IMR-90 (cell line): Measurements from ENCODE around the gene FAM120A. TPM values are rescaled to one million over a fixed set of nuclear protein-coding genes. Genes with fewer than 3 reads are reported as not detected.

Experiments used
- ATAC-seq: fragments of 200-7000 bp; cut with Tn5 transposase; 2 replicates; pipeline ENCODE4 v1.9.1; 2020; ENCODE audit warnings: low read depth, mild to moderate bottlenecking, moderate library complexity
- BruUV-seq: library from RNA; stranded (reverse); fragments of 400-500 nt; replicated peaks from 2 replicates; lab custom pipeline; 2021; lab: Mats Ljungman, UMichigan
- CTCF ChIA-PET: fragments of 300-600 bp; formaldehyde crosslinking; extraction: SDS; loops from one replicate; lab custom pipeline; 2021; ENCODE audit warnings: antibody characterized with exemption; lab: Yijun Ruan, JAX
- POLR2A ChIA-PET: fragments of 300-600 bp; sonication (Branson Sonifier 250); formaldehyde crosslinking; loops from one replicate; lab custom pipeline; 2022; ENCODE audit warnings: antibody characterized with exemption; ENCODE audit not compliant: unreplicated experiment; lab: Charles Lee
- DNase-seq: peaks from one replicate; pipeline ENCODE4 v3.0.0; 2013
- H2AFZ ChIP-seq: replicated peaks from 2 replicates; pipeline ENCODE3; 2013; ENCODE audit warnings: low read length, mild to moderate bottlenecking; ENCODE audit not compliant: poor library complexity
- H2AK5ac ChIP-seq: 2 replicates; pipeline ENCODE4 v1.6.1; 2013; ENCODE audit warnings: low read depth, low read length, inconsistent platforms
- H2AK9ac ChIP-seq: replicated peaks from 2 replicates; pipeline ENCODE3; 2013; ENCODE audit warnings: mild to moderate bottlenecking, low read depth, low read length, moderate library complexity; ENCODE audit not compliant: poor library complexity
- H2BK120ac ChIP-seq: 2 replicates; pipeline ENCODE4 v1.6.1; 2013; ENCODE audit warnings: low read depth, low read length, inconsistent platforms
- H2BK15ac ChIP-seq: 3 replicates; pipeline ENCODE4 v1.6.1; 2013; ENCODE audit warnings: low read depth, low read length, inconsistent platforms
- H2BK20ac ChIP-seq: 2 replicates; pipeline ENCODE4 v1.6.1; 2013; ENCODE audit warnings: low read depth, mild to moderate bottlenecking, inconsistent platforms, low read length, moderate library complexity
- H2BK5ac ChIP-seq: 2 replicates; pipeline ENCODE4 v1.6.1; 2013; ENCODE audit warnings: mild to moderate bottlenecking, low read depth, low read length, inconsistent platforms; ENCODE audit not compliant: poor library complexity, severe bottlenecking
- H3K14ac ChIP-seq: replicated peaks from 2 replicates; pipeline ENCODE4 v1.6.1; 2013; ENCODE audit warnings: low read depth, low read length, inconsistent platforms
- H3K18ac ChIP-seq: 2 replicates; pipeline ENCODE4 v1.6.1; 2013; ENCODE audit warnings: low read depth, low read length, control low read depth
- H3K23ac ChIP-seq: 2 replicates; pipeline ENCODE4 v1.6.1; 2013; ENCODE audit warnings: low read depth, low read length, inconsistent platforms
- H3K27ac ChIP-seq: 2 replicates; pipeline ENCODE4 v1.5.1; 2013; ENCODE audit warnings: mild to moderate bottlenecking, control low read depth, low read length; ENCODE audit not compliant: insufficient read depth
- H3K27me3 ChIP-seq: 2 replicates; pipeline ENCODE4 v1.6.1; 2013; ENCODE audit warnings: low read length; ENCODE audit not compliant: control insufficient read depth, insufficient read depth
- H3K36me3 ChIP-seq: 2 replicates; pipeline ENCODE4 v1.6.1; 2013; ENCODE audit warnings: low read length, mixed read lengths; ENCODE audit not compliant: control insufficient read depth, insufficient read depth
- H3K4ac ChIP-seq: 2 replicates; pipeline ENCODE4 v1.6.1; 2013; ENCODE audit warnings: low read depth, low read length, inconsistent platforms
- H3K4me1 ChIP-seq: 2 replicates; pipeline ENCODE4 v1.6.1; 2013; ENCODE audit warnings: low read length, mixed read lengths; ENCODE audit not compliant: control insufficient read depth, insufficient read depth
- H3K4me2 ChIP-seq: 2 replicates; pipeline ENCODE4 v1.6.1; 2013; ENCODE audit warnings: low read depth, mild to moderate bottlenecking, control low read depth, low read length, moderate library complexity
- H3K4me3 ChIP-seq: 2 replicates; pipeline ENCODE4 v1.5.1; 2013; ENCODE audit warnings: low read depth, mild to moderate bottlenecking, control low read depth, low read length, moderate library complexity; ENCODE audit not compliant: insufficient read depth
- H3K56ac ChIP-seq: 2 replicates; pipeline ENCODE4 v1.6.1; 2013; ENCODE audit warnings: low read length, inconsistent platforms; ENCODE audit not compliant: insufficient read depth; ENCODE audit errors: extremely low read depth
- H3K79me1 ChIP-seq, 2 experiments: 2 replicates each; pipeline ENCODE4 v1.6.1; 2013; ENCODE audit warnings: low read length in 2 of 2, inconsistent platforms in 1 of 2, low read depth in 1 of 2
- H3K9ac ChIP-seq: 2 replicates; pipeline ENCODE4 v1.6.1; 2013; ENCODE audit warnings: low read depth, low read length, control low read depth
- H3K9me1 ChIP-seq: 2 replicates; pipeline ENCODE4 v1.6.1; 2013; ENCODE audit warnings: low read length, inconsistent platforms; ENCODE audit not compliant: insufficient read depth
- H3K9me3 ChIP-seq: 2 replicates; pipeline ENCODE4 v1.6.1; 2013; ENCODE audit warnings: low read length; ENCODE audit not compliant: control insufficient read depth, insufficient read depth
- H4K20me1 ChIP-seq: 2 replicates; pipeline ENCODE4 v1.6.1; 2013; ENCODE audit warnings: low read length, inconsistent platforms; ENCODE audit not compliant: insufficient read depth
- H4K5ac ChIP-seq: 2 replicates; pipeline ENCODE4 v1.6.1; 2013; ENCODE audit warnings: mild to moderate bottlenecking, low read depth, low read length, control low read depth
- H4K8ac ChIP-seq, 2 experiments: 2 replicates each; pipeline ENCODE4 v1.6.1; 2013; ENCODE audit warnings: low read depth in 2 of 2, low read length in 2 of 2, control low read depth in 1 of 2, inconsistent platforms in 1 of 2
- H4K91ac ChIP-seq: 2 replicates; pipeline ENCODE4 v1.6.1; 2013; ENCODE audit warnings: low read depth, low read length, inconsistent platforms; ENCODE audit not compliant: insufficient read depth
- CEBPB ChIP-seq: IDR thresholded peaks from 2 replicates; pipeline ENCODE4 v1.6.1; 2012; ENCODE audit warnings: low read depth, low read length, improper control_type of control experiment
- CHD1 ChIP-seq: IDR thresholded peaks from 2 replicates; pipeline ENCODE4 v1.6.1; 2012; ENCODE audit warnings: low read depth, low read length, improper control_type of control experiment
- FOS ChIP-seq: fragments of 150-350 bp; IDR thresholded peaks from 2 replicates; pipeline ENCODE4 v1.6.1; 2016; ENCODE audit warnings: low read depth, low read length
- MAFK ChIP-seq: IDR thresholded peaks from 2 replicates; pipeline ENCODE4 v1.6.1; 2012; ENCODE audit warnings: low read depth, low read length, improper control_type of control experiment
- MXI1 ChIP-seq: IDR thresholded peaks from 2 replicates; pipeline ENCODE4 v1.6.1; 2012; ENCODE audit warnings: low read depth, mild to moderate bottlenecking, low read length, moderate library complexity, borderline replicate concordance
- NFE2L2 ChIP-seq: fragments of 150-350 bp; IDR thresholded peaks from 2 replicates; pipeline ENCODE4 v1.6.1; 2016; ENCODE audit warnings: low read depth, mild to moderate bottlenecking, low read length
- RFX5 ChIP-seq: IDR thresholded peaks from 2 replicates; pipeline ENCODE4 v1.8.0; 2012; ENCODE audit warnings: low read depth, mild to moderate bottlenecking, low read length, moderate library complexity
- SMC3 ChIP-seq: fragments of 150-350 bp; IDR thresholded peaks from 2 replicates; pipeline ENCODE4 v1.6.1; 2016; ENCODE audit warnings: low read depth, mild to moderate bottlenecking, antibody characterized with exemption, low read length, moderate library complexity
- WGBS, 2 experiments: methylation state at CpG; one replicate each; pipeline versions ENCODE4 v1.1.5 to v1.1.7; 2013; ENCODE audit warnings: missing lambda C conversion rate in 2 of 2; ENCODE audit not compliant: insufficient read length in 1 of 2; ENCODE audit errors: extremely low coverage in 2 of 2; 5-methylcytosine and 5-hydroxymethylcytosine counted together
- dilution Hi-C: fragments of 300-500 bp; cut with HindIII; formaldehyde crosslinking; loops from one replicate; pipeline ENCODE4 v1.14.3; 2018; ENCODE audit warnings: low sequenced_read_pairs; ENCODE audit not compliant: unreplicated experiment
- in situ Hi-C: fragments of 300-500 bp; cut with MboI; formaldehyde crosslinking; loops from 3 replicates; pipeline ENCODE4 v1.14.3; 2019; ENCODE audit warnings: low sequenced_read_pairs, inconsistent platforms, mixed read lengths
- intact Hi-C: fragments of 100-400 bp; cut with micrococcal nuclease; formaldehyde crosslinking; loops from 2 replicates; pipeline ENCODE4 v1.10.0; 2022
- polyA plus RNA-seq, 3 experiments: library from polyadenylated mRNA; depleted of rRNA; stranded (reverse); fragments of >200 nt; gene quantifications; 2 replicates each; pipeline ENCODE4 v1.2.3, GENCODE V29; 2012; ENCODE audit warnings: low replicate concordance in 1 of 3
- total RNA-seq: library from RNA; depleted of rRNA; stranded (reverse); fragments of >200 nt; gene quantifications from 2 replicates; pipeline ENCODE4 v1.2.3, GENCODE V29; 2012
- TF ChIP-seq, protein P1 (sequence below): fragments of 150-350 bp; IDR thresholded peaks from 2 replicates; pipeline ENCODE4 v1.6.1; 2016; ENCODE audit warnings: low read depth, mild to moderate bottlenecking, low read length, moderate library complexity, borderline replicate concordance

FAM120A gene
- total and polyA plus RNA-seq, 2 of the 4 experiments (the other 2 are of a cell fraction), result 61.6 to 75.1 TPM

DNA sequence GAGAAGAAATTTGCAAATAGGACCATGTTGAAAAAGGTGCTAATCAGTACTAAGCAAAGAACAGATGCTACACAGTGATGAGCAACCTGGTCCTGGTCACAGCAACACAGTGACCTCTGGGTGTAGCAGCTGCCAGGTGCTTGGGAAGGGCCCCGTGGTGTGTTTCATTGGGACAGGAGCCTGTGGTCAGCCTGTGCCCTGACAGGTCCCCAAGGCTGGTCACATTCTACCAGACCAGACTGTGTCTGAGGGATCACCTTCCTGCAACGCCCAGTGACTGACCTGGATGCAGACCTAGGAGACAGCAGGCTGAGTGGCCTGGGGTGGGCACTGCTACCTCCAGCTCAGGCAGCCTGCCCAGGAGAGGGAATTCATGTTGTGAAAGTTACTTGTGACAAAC lies 56.7 kb downstream of the FAM120A start:
- no peak overlapping the region for H3K27ac ChIP-seq
- peaks cover 63% of the 10 kb centered on the region for H4K20me1 ChIP-seq
- in situ Hi-C loops (no loop called here), intact Hi-C loops (no loop called here), dilution Hi-C loops (no loop called here)
- H2BK15ac ChIP-seq, result no peak overlapping the region
- H4K91ac ChIP-seq, result no peak overlapping the region
- H3K23ac ChIP-seq, result no peak overlapping the region
- no peak overlapping the region for H2AFZ ChIP-seq
- 0 out of 2 replicates have a peak, but pooled peaks cover 2% of the 10 kb centered on the region for H3K36me3 ChIP-seq
- no peak overlapping the region for H3K14ac ChIP-seq
- H3K56ac ChIP-seq, result no peak overlapping the region
- H3K9ac ChIP-seq, result no peak overlapping the region
- TF ChIP-seq, protein P1, sequence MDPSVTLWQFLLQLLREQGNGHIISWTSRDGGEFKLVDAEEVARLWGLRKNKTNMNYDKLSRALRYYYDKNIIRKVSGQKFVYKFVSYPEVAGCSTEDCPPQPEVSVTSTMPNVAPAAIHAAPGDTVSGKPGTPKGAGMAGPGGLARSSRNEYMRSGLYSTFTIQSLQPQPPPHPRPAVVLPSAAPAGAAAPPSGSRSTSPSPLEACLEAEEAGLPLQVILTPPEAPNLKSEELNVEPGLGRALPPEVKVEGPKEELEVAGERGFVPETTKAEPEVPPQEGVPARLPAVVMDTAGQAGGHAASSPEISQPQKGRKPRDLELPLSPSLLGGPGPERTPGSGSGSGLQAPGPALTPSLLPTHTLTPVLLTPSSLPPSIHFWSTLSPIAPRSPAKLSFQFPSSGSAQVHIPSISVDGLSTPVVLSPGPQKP, result no peak
- no peak for TF ChIP-seq RFX5
- no peak for TF ChIP-seq CEBPB
- TF ChIP-seq FOS, result no peak
- no peak for TF ChIP-seq MXI1
- no peak for TF ChIP-seq SMC3
- TF ChIP-seq CHD1, result no peak
- no peak for TF ChIP-seq MAFK
- no peak for TF ChIP-seq NFE2L2
- POLR2A ChIA-PET, result no interaction called here
- BruUV-seq, result no TSS peak
- H2AK5ac ChIP-seq, result no peak overlapping the region
- H3K18ac ChIP-seq, result no peak overlapping the region
- H3K9me1 ChIP-seq, result peaks cover 11% of the 10 kb centered on the region
- no peak overlapping the region for H2BK5ac ChIP-seq
- no peaks in the 10 kb centered on the region for H3K27me3 ChIP-seq
- no peaks in the 10 kb centered on the region for H3K9me3 ChIP-seq
- CTCF ChIA-PET, result no interaction called here
- H3K4me2 ChIP-seq, result no peak overlapping the region
- peaks cover 24% of the 10 kb centered on the region for H3K4me1 ChIP-seq
- peaks cover 33 to 87% of the 10 kb centered on the region in 2 experiments for H3K79me1 ChIP-seq
- H3K4ac ChIP-seq, result no peak overlapping the region
- no CpG with 5 or more reads among the region's 2 CpGs for WGBS, 2 experiments
- H2AK9ac ChIP-seq, result no peak overlapping the region
- H2BK120ac ChIP-seq, result no peak overlapping the region
- no peak overlapping the region for H4K8ac ChIP-seq
- H3K4me3 ChIP-seq, result no peak overlapping the region
- DNase-seq, result no peak
- H2BK20ac ChIP-seq, result no peak overlapping the region
- ATAC-seq, result no peak
- no peak overlapping the region for H4K5ac ChIP-seq
